ENCODE data around the gene FUBP1. TPM values are rescaled to one million over a fixed set of nuclear protein-coding genes. Genes with fewer than 3 reads are reported as not detected.

The FUBP1 gene
- total and polyA plus RNA-seq, 4 experiments from 2014 or later, result 31.5 to 270 (median 152) TPM

GRCh38 chr1:77978293-77978968 lies 441 bp downstream of the FUBP1 start:
- POLR2A ChIA-PET (ENCODE audit: partially characterized antibody), result interaction anchor here (0.6 to 8.5 kb wide), 25 partner anchors 9 to 673 kb away, joined by 3 to 247 read pairs (median 5); partner anchors contain the start of genes DNAJB4, IFI44L, MIGA1 and USP33
- peaks cover 62% of the 10 kb centered on the region for H3K4me1 ChIP-seq (ENCODE audit: insufficient read depth, low read length)
- Mint-ChIP-seq H3K4me1 (peaks cover 23 to 35% (median 33%) of the 10 kb centered on the region in 4 donors), H3K4me3 (no peak overlapping the region), H3K27me3 (no peaks in the 10 kb centered on the region), H3K27ac (no peak overlapping the region), H3K9me3 (peaks cover 0 to 1% (median 0%) of the 10 kb centered on the region in 8 donors), H3K36me3 (peaks cover 7 to 23% of the 10 kb centered on the region in 2 donors)
- DNase-seq, result peak; percentile 84 to 95 (median 90)
- H3K36me3 ChIP-seq (ENCODE audit: insufficient read depth, low read length), result peaks cover 7% of the 10 kb centered on the region
- peak overlapping the region; percentile 74 to 94 for H3K4me3 ChIP-seq (ENCODE audit: low read length in 2 of 2)
- peak overlapping the region; percentile 100 for H3K27ac ChIP-seq (ENCODE audit: low read depth, low read length)
- CTCF ChIA-PET (ENCODE audit: partially characterized antibody), result interaction anchor here (0.8 to 3.9 kb wide), 7 partner anchors 10 to 698 kb away, joined by 3 to 38 read pairs (median 4); partner anchors contain the start of gene DNAJB4
- no peaks in the 10 kb centered on the region for H3K27me3 ChIP-seq (ENCODE audit: insufficient read depth, low read length)
- intact Hi-C loops (cut with micrococcal nuclease), result loop anchor here (1.0 to 10.0 kb wide), 3 partner anchors 66 to 646 kb away; partner anchors contain the start of genes GIPC2, IFI44L and USP33
- H3K9me3 ChIP-seq (ENCODE audit: control insufficient read depth in 1 of 2, low read length in 2 of 2), result no peaks in the 10 kb centered on the region

GRCh38 chr1:77977989-77978292 lies 931 bp downstream of the FUBP1 start:
- no peaks in the 10 kb centered on the region for H3K27me3 Mint-ChIP-seq
- H3K36me3 Mint-ChIP-seq, result peaks cover 8 to 23% of the 10 kb centered on the region in 2 donors
- H3K9me3 Mint-ChIP-seq, result peaks cover 0 to 1% (median 0%) of the 10 kb centered on the region in 8 donors
- no peak overlapping the region for H3K27ac Mint-ChIP-seq
- no peak overlapping the region for H3K4me3 Mint-ChIP-seq
- ChIA-PET CTCF (ENCODE audit: partially characterized antibody) (interaction anchor here (1.1 to 3.9 kb wide), 6 partner anchors 9 to 698 kb away, joined by 3 to 38 read pairs (median 6); partner anchors contain the start of gene DNAJB4), POLR2A (ENCODE audit: partially characterized antibody) (interaction anchor here (0.8 to 8.5 kb wide), 19 partner anchors 8 to 673 kb away, joined by 3 to 247 read pairs (median 5); partner anchors contain the start of genes DNAJB4, IFI44L, MIGA1 and ZZZ3)
- Histone ChIP-seq H3K4me1 (ENCODE audit: insufficient read depth, low read length) (peaks cover 65% of the 10 kb centered on the region), H3K4me3 (ENCODE audit: low read length in 2 of 2) (peak overlapping the region; percentile 74 to 94), H3K9me3 (ENCODE audit: control insufficient read depth in 1 of 2, low read length in 2 of 2) (no peaks in the 10 kb centered on the region), H3K36me3 (ENCODE audit: insufficient read depth, low read length) (peaks cover 7% of the 10 kb centered on the region), H3K27ac (ENCODE audit: low read depth, low read length) (peak overlapping the region; percentile 100), H3K27me3 (ENCODE audit: insufficient read depth, low read length) (no peaks in the 10 kb centered on the region)
- peaks cover 24 to 37% (median 34%) of the 10 kb centered on the region in 4 donors for H3K4me1 Mint-ChIP-seq
- no peak for DNase-seq
- intact Hi-C loops (cut with micrococcal nuclease), result loop anchor here (1.0 to 10.0 kb wide), 4 partner anchors 15 to 647 kb away; partner anchors contain the start of genes GIPC2, IFI44L and USP33

- Mint-ChIP-seq H3K27me3 (no peaks in the 10 kb centered on the region), H3K4me1 (peaks cover 29 to 47% (median 39%) of the 10 kb centered on the region in 4 donors), H3K36me3 (peaks cover 9 to 28% of the 10 kb centered on the region in 2 donors), H3K9me3 (peaks cover 0 to 1% (median 0%) of the 10 kb centered on the region in 8 donors), H3K4me3 (no peak overlapping the region), H3K27ac (no peak overlapping the region)
- DNase-seq, result no peak
- Histone ChIP-seq H3K4me3 (ENCODE audit: low read length in 2 of 2) (peak overlapping the region; percentile 74 to 94), H3K27ac (ENCODE audit: low read depth, low read length) (peak overlapping the region; percentile 100), H3K4me1 (ENCODE audit: insufficient read depth, low read length) (peaks cover 77% of the 10 kb centered on the region), H3K9me3 (ENCODE audit: control insufficient read depth in 1 of 2, low read length in 2 of 2) (no peaks in the 10 kb centered on the region), H3K36me3 (ENCODE audit: insufficient read depth, low read length) (peaks cover 7% of the 10 kb centered on the region), H3K27me3 (ENCODE audit: insufficient read depth, low read length) (no peaks in the 10 kb centered on the region)
- ChIA-PET POLR2A (ENCODE audit: partially characterized antibody) (interaction anchor here (0.7 to 8.5 kb wide), 7 partner anchors 7 to 294 kb away, joined by 3 to 247 read pairs (median 3); partner anchors contain the start of genes DNAJB4 and ZZZ3), CTCF (ENCODE audit: partially characterized antibody) (interaction anchor here (0.8 to 2.9 kb wide), 5 partner anchors 11 to 138 kb away, joined by 3 to 11 read pairs (median 4); partner anchors contain the start of gene DNAJB4)
- intact Hi-C loops (cut with micrococcal nuclease), result loop anchor here (2.0 to 10.0 kb wide), 2 partner anchors 14 to 648 kb away; partner anchors contain the start of gene IFI44L
Observed at GRCh38 chr1:77976433-77977076, 2.3 kb downstream of the FUBP1 start.

GRCh38 chr1:77975907-77976306 lies 3.0 kb downstream of the FUBP1 start:
- Mint-ChIP-seq H3K36me3 (peaks cover 14 to 34% of the 10 kb centered on the region in 2 donors), H3K4me1 (peaks cover 34 to 49% (median 44%) of the 10 kb centered on the region in 4 donors), H3K27ac (peak overlapping the region in 6 of 7 donors; percentile 53 to 92 (median 76)), H3K27me3 (no peaks in the 10 kb centered on the region), H3K9me3 (peaks cover 0 to 1% (median 0%) of the 10 kb centered on the region in 8 donors), H3K4me3 (peak overlapping the region in 3 of 8 donors; percentile 83 to 91 (median 84))
- no peak for DNase-seq
- Histone ChIP-seq H3K27ac (ENCODE audit: low read depth, low read length) (peak overlapping the region; percentile 100), H3K36me3 (ENCODE audit: insufficient read depth, low read length) (peaks cover 7% of the 10 kb centered on the region), H3K4me1 (ENCODE audit: insufficient read depth, low read length) (peaks cover 77% of the 10 kb centered on the region), H3K4me3 (ENCODE audit: low read length in 2 of 2) (peak overlapping the region; percentile 42 to 57), H3K27me3 (ENCODE audit: insufficient read depth, low read length) (no peaks in the 10 kb centered on the region), H3K9me3 (ENCODE audit: control insufficient read depth in 1 of 2, low read length in 2 of 2) (no peaks in the 10 kb centered on the region)
- POLR2A ChIA-PET (ENCODE audit: partially characterized antibody), result interaction anchor here (0.6 to 8.5 kb wide), 7 partner anchors 8 to 293 kb away, joined by 3 to 247 read pairs (median 3); partner anchors contain the start of genes DNAJB4, MIGA1 and ZZZ3
- CTCF ChIA-PET (ENCODE audit: partially characterized antibody), result interaction anchor here (0.8 to 2.9 kb wide), 8 partner anchors 9 to 139 kb away, joined by 3 to 11 read pairs (median 4); partner anchors contain the start of gene DNAJB4
- intact Hi-C loops (cut with micrococcal nuclease), result loop anchor here (2.0 to 10.0 kb wide), 2 partner anchors 13 to 649 kb away; partner anchors contain the start of gene IFI44L

GRCh38 chr1:77975386-77975785 lies 3.5 kb downstream of the FUBP1 start:
- CTCF ChIA-PET (ENCODE audit: partially characterized antibody), result interaction anchor here (0.8 to 2.9 kb wide), 8 partner anchors 8 to 139 kb away, joined by 3 to 11 read pairs (median 4); partner anchors contain the start of gene DNAJB4
- Histone ChIP-seq H3K4me1 (ENCODE audit: insufficient read depth, low read length) (peaks cover 77% of the 10 kb centered on the region), H3K36me3 (ENCODE audit: insufficient read depth, low read length) (peaks cover 12% of the 10 kb centered on the region), H3K27ac (ENCODE audit: low read depth, low read length) (peak overlapping the region; percentile 100), H3K9me3 (ENCODE audit: control insufficient read depth in 1 of 2, low read length in 2 of 2) (no peaks in the 10 kb centered on the region), H3K4me3 (ENCODE audit: low read length in 2 of 2) (peak overlapping the region; percentile 42 to 57), H3K27me3 (ENCODE audit: insufficient read depth, low read length) (no peaks in the 10 kb centered on the region)
- Mint-ChIP-seq H3K36me3 (peaks cover 14 to 39% of the 10 kb centered on the region in 2 donors), H3K4me1 (peaks cover 32 to 55% (median 44%) of the 10 kb centered on the region in 4 donors), H3K9me3 (peaks cover 0 to 1% (median 0%) of the 10 kb centered on the region in 8 donors), H3K4me3 (peak overlapping the region in 3 of 8 donors; percentile 83 to 91 (median 84)), H3K27me3 (no peaks in the 10 kb centered on the region), H3K27ac (peak overlapping the region in 5 of 7 donors; percentile 19 to 92 (median 62))
- POLR2A ChIA-PET (ENCODE audit: partially characterized antibody), result interaction anchor here (0.6 to 8.5 kb wide), 5 partner anchors 8 to 196 kb away, joined by 3 to 247 read pairs (median 3); partner anchors contain the start of genes DNAJB4 and MIGA1
- intact Hi-C loops (cut with micrococcal nuclease), result loop anchor here (10.0 kb wide), 1 partner anchor 649 kb away; the partner anchor contains the start of gene IFI44L
- DNase-seq, result no peak

- Mint-ChIP-seq H3K9me3 (peaks cover 0 to 1% (median 0%) of the 10 kb centered on the region in 8 donors), H3K27me3 (no peaks in the 10 kb centered on the region), H3K4me1 (peaks cover 38 to 71% (median 53%) of the 10 kb centered on the region in 4 donors), H3K27ac (peak overlapping the region in 4 of 7 donors; percentile 15 to 77 (median 74)), H3K4me3 (peak overlapping the region in 7 of 8 donors; percentile 6 to 71 (median 57)), H3K36me3 (peaks cover 35 to 63% of the 10 kb centered on the region in 2 donors)
- no peak for DNase-seq
- H3K36me3 ChIP-seq (ENCODE audit: insufficient read depth, low read length), result peaks cover 34% of the 10 kb centered on the region
- ChIA-PET POLR2A (ENCODE audit: partially characterized antibody) (no interaction called here), CTCF (ENCODE audit: partially characterized antibody) (interaction anchor here (0.7 kb wide), 1 partner anchor 67 kb away, joined by 3 read pairs; no protein-coding TSS in a partner anchor)
- no peaks in the 10 kb centered on the region for H3K9me3 ChIP-seq (ENCODE audit: control insufficient read depth in 1 of 2, low read length in 2 of 2)
- intact Hi-C loops (cut with micrococcal nuclease), result loop anchor here (10.0 kb wide), 1 partner anchor 653 kb away; the partner anchor contains the start of gene IFI44L
- H3K4me3 ChIP-seq (ENCODE audit: low read length in 2 of 2), result no peak overlapping the region
- H3K27me3 ChIP-seq (ENCODE audit: insufficient read depth, low read length), result no peaks in the 10 kb centered on the region
- peaks cover 87% of the 10 kb centered on the region for H3K4me1 ChIP-seq (ENCODE audit: insufficient read depth, low read length)
- no peak overlapping the region for H3K27ac ChIP-seq (ENCODE audit: low read depth, low read length)
Observed at GRCh38 chr1:77972080-77972479, 6.8 kb downstream of the FUBP1 start.

Measured in CD4-positive, alpha-beta memory T cell (primary cell).